ENCODE measurements around the gene PACSIN2.
"Not testable (repeated sequence)": the region's sequence is repeated elsewhere in the genome, so short reads cannot be mapped to it uniquely, and the experiment has no call there.

PACSIN2 gene

DNA sequence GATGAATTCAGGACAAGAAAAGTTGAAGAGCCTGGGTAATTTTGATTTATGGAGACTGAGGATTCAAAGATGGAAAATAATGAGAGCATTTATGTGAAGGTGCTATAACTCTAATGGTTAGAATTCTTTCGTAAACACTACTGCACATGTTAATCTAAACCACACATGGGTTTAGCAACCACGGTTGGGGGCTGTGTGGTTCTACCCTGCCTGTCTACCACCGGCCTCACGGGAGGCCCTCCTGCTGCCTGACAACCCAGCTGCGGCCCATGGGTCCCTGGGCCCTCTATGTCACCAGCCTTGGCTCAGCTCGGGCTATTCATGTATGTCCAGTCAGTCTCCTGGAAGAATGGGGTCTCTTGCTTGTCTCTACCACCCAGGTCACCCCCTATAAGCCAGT lies 89.4 kb downstream of the PACSIN2 start:
- TF ChIP-seq, protein P1, sequence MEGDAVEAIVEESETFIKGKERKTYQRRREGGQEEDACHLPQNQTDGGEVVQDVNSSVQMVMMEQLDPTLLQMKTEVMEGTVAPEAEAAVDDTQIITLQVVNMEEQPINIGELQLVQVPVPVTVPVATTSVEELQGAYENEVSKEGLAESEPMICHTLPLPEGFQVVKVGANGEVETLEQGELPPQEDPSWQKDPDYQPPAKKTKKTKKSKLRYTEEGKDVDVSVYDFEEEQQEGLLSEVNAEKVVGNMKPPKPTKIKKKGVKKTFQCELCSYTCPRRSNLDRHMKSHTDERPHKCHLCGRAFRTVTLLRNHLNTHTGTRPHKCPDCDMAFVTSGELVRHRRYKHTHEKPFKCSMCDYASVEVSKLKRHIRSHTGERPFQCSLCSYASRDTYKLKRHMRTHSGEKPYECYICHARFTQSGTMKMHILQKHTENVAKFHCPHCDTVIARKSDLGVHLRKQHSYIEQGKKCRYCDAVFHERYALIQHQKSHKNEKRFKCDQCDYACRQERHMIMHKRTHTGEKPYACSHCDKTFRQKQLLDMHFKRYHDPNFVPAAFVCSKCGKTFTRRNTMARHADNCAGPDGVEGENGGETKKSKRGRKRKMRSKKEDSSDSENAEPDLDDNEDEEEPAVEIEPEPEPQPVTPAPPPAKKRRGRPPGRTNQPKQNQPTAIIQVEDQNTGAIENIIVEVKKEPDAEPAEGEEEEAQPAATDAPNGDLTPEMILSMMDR (IDR thresholded peaks at IDR 0.05; ENCODE audit: control extremely low read depth, extremely low read depth, low read depth, missing control alignments) = no peak
- ChIA-PET CTCF (interaction anchor here (1.3 to 1.8 kb wide), 2 partner anchors 8 to 11 kb away, joined by 3 to 4 read pairs; no protein-coding TSS in a partner anchor), POLR2A (interaction anchor here (0.6 to 3.2 kb wide), 2 partner anchors 89 to 1279 kb away, joined by 5 to 18 read pairs; partner anchors contain the start of gene PACSIN2)
- no peak for DNase-seq (ENCODE audit: extremely low spot score)

DNA sequence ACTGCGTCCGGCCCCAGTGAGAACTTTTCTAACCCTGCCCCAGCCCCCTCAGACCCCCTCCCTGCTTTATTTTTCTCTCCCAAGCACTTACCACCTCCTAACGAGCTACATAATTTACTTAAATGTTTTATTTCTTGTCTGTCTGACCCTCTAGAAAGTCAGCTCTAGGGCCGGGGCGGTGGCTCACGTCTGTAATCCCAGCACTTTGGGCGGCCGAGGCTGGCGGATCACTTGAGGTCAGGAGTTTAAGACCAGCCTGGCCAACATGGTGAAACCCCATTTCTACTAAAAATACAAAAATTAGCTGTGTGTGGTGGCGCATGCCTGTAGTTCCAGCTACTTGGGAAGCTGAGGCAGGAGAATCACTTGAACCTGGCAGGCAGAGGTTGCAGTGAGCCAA lies 89.9 kb downstream of the PACSIN2 start:
- CTCF ChIA-PET = interaction anchor here (1.0 to 2.6 kb wide), 4 partner anchors 9 to 58 kb away, joined by 3 to 10 read pairs (median 4); no protein-coding TSS in a partner anchor
- DNase-seq (ENCODE audit: extremely low spot score) = not testable (repeated sequence)
- POLR2A ChIA-PET = interaction anchor here (0.6 to 3.2 kb wide), 2 partner anchors 90 to 1279 kb away, joined by 5 to 18 read pairs; partner anchors contain the start of gene PACSIN2

DNA sequence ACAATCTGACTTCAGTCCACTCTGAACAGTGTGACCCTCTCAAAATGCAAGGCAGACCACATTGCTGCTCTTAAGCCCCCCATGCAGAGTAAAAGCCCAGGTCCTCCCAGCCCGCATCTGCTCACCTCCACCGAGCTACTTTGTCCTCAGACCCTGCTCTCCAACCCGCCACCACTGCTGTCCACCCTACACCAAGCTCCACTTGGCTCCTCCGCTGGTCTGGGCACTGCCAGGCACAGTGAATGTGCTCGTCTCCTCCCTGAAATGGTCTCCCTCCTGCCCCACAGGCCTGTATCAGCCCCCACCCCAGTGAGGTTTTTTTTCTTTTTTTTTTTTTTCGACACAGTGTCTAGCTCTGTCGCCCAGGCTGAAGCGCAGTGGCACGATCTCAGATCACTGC lies 90.5 kb downstream of the PACSIN2 start:
- POLR2A ChIA-PET = interaction anchor here (0.5 to 3.2 kb wide), 2 partner anchors 90 to 91 kb away, joined by 3 to 18 read pairs; partner anchors contain the start of gene PACSIN2
- DNase-seq (ENCODE audit: extremely low spot score) = no peak
- CTCF ChIA-PET = interaction anchor here (0.7 to 2.6 kb wide), 5 partner anchors 9 to 57 kb away, joined by 3 to 10 read pairs (median 4); no protein-coding TSS in a partner anchor
- TF ChIP-seq, protein P1 (IDR thresholded peaks at IDR 0.05; ENCODE audit: control extremely low read depth, extremely low read depth, low read depth, missing control alignments) = no peak

DNA sequence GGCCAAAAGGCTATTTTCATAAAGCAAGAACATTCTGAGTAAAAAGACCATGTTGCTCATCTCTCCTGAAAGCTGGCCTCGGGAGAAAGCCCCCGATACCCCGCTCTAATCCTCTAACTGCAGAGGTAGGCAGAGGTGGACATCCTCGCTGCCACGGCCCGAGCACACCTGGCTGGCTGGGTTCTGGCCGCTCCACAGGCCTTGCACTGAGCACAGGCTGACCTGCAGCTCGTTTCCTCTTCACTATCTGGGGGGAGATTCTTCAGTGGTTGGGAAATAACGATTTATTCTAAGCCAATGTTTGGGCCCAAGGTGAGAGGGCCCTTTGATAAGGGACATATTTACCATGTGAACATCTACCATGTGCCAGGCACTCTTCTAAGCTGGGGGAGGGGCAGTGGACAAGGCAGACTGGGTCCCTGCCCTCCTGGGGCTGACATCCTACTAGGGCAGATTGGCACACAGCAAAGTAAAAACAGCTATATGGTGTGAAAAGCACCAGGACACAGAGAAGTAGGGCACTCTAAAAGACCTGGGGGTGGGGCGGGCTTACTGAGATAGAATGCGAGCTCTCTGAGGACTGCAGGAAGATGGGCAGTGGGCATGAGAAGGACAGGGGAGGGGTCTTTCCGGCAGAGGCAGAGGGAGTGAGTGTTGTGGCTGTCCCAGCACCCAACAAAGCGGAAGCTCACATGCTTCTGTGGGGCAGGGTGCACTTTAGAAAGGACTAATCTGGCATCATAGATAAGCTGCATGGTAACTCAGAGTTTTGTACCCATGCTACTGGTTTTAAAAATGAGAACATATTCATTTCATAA lies 92.4 kb downstream of the PACSIN2 start:
- TF ChIP-seq, protein P1 (IDR thresholded peaks at IDR 0.05; ENCODE audit: control extremely low read depth, extremely low read depth, low read depth, missing control alignments) = no peak
- DNase-seq (ENCODE audit: extremely low spot score) = no peak
- ChIA-PET CTCF (interaction anchor here (0.8 to 3.7 kb wide), 9 partner anchors 9 to 51 kb away, joined by 3 to 10 read pairs (median 3); no protein-coding TSS in a partner anchor), POLR2A (interaction anchor here (0.9 to 1.0 kb wide), 2 partner anchors 9 to 307 kb away, joined by 3 to 5 read pairs; partner anchors contain the start of gene POLDIP3)

DNA sequence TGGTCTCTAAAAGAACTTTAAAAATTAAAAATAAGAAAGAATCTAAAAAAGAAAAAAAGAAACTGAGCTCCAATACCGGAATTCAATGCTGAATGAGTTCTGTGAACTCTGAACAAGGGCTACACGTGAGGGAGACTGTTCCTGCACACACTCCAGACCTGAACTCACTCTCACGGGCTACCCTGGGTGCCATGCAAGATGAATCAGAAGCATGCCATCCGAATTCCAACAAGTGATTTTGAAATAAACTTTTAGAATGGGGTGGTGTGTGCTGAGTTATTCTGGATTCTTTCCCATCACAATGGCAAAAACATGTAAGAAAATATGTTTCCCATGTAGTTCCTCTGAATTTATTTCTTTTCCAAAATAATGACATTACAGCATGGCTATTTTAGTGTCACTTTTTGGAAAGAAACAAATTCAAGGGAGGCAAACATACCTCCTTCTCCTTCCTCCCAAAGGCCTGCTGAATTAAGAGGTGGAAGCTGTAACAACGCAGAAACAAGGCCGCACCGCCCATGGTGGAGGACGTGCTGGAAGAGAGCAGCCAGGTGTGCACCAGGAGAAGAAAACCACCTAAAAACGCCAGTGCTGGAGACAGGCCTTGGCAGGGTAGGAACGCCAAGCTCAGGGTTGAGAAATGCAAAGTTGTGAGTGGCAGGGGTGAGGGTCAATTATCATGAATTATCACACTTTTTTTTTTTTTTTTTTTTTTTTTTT lies 94.7 kb downstream of the PACSIN2 start:
- ChIA-PET POLR2A (interaction anchor here (0.6 to 1.0 kb wide), 3 partner anchors 71 to 1058 kb away, joined by 3 to 6 read pairs (median 3); partner anchors contain the start of gene PACSIN2), CTCF (interaction anchor here (1.2 to 3.7 kb wide), 6 partner anchors 11 to 114 kb away, joined by 3 to 11 read pairs (median 5); no protein-coding TSS in a partner anchor)
- TF ChIP-seq, protein P1 (IDR thresholded peaks at IDR 0.05; ENCODE audit: control extremely low read depth, extremely low read depth, low read depth, missing control alignments) = no peak

DNA sequence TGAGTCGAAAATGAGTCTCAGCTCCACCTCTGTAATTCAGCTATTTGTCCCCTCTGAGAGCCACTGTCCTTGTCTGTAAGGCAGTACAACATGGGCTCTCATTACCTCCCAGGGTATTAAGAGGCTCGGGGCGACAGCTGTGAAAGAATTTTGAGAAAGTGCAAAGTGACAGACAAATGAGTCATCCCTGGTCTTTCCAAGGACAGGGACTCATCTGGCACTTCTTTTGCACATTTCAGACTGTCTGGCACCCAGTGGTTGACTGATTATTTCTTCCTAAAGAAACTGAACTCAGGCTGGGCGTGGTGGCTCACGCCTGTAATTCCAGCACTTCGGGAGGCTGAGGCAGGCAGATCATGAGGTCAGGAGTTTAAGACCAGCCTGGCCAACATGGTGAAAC lies 95.8 kb downstream of the PACSIN2 start:
- TF ChIP-seq, protein P1 (IDR thresholded peaks at IDR 0.05; ENCODE audit: control extremely low read depth, extremely low read depth, low read depth, missing control alignments) = no peak
- CTCF ChIA-PET = interaction anchor here (0.9 to 3.5 kb wide), 9 partner anchors 9 to 141 kb away, joined by 3 to 11 read pairs (median 4); no protein-coding TSS in a partner anchor
- no peak for DNase-seq (ENCODE audit: extremely low spot score)
- POLR2A ChIA-PET = interaction anchor here (0.7 kb wide), 1 partner anchor 63 kb away, joined by 12 read pairs; no protein-coding TSS in a partner anchor

More for the DNA sequence above, 94.7 kb downstream of the PACSIN2 start:
- no peak for DNase-seq (ENCODE audit: extremely low spot score)

Data from GM10248 (cell line).